A673 (cell line): Measurements from ENCODE around the gene MB21D2. TPM values are rescaled to one million over a fixed set of nuclear protein-coding genes. Genes with fewer than 3 reads are reported as not detected.

Experiments used
- BruUV-seq: library from RNA; stranded (reverse); fragments of 400-500 nt; replicated peaks from 2 replicates; lab custom pipeline; 2021; lab: Mats Ljungman, UMichigan
- CTCF ChIA-PET: fragments of 300-600 bp; sonication (Branson Sonifier 250); formaldehyde crosslinking; loops from one replicate; lab custom pipeline; 2022; ENCODE audit warnings: antibody characterized with exemption; lab: Charles Lee
- POLR2A ChIA-PET: fragments of 300-600 bp; sonication (Branson Sonifier 250); formaldehyde crosslinking; loops from one replicate; lab custom pipeline; 2022; ENCODE audit warnings: antibody characterized with exemption; ENCODE audit not compliant: low non-redundant PET; lab: Charles Lee
- DNase-seq: peaks from one replicate; pipeline ENCODE4 v3.0.0-alpha.2; 2015; ENCODE audit warnings: low spot score
- H3K27ac ChIP-seq: fragments of 200-600 bp; sonication (generic); 2 replicates; pipeline ENCODE4 v1.5.1; 2016; ENCODE audit warnings: mixed run types, low read depth, mild to moderate bottlenecking, mixed read lengths, antibody characterized with exemption, low read length; ENCODE audit not compliant: poor library complexity, severe bottlenecking
- H3K27me3 ChIP-seq: fragments of 200-600 bp; sonication (generic); replicated peaks from 2 replicates; pipeline ENCODE4 v1.6.1; 2017; ENCODE audit warnings: mixed run types, low read depth, mild to moderate bottlenecking, mixed read lengths, antibody characterized with exemption, low read length; ENCODE audit not compliant: insufficient read depth, poor library complexity
- H3K36me3 ChIP-seq: fragments of 200-600 bp; sonication (generic); 2 replicates; pipeline ENCODE4 v1.6.1; 2016; ENCODE audit warnings: mixed run types, mild to moderate bottlenecking, mixed read lengths, antibody characterized with exemption, low read length; ENCODE audit not compliant: insufficient read depth, poor library complexity, severe bottlenecking
- H3K4me1 ChIP-seq: fragments of 200-600 bp; sonication (generic); 2 replicates; pipeline ENCODE4 v1.6.1; 2017; ENCODE audit warnings: mixed run types, mild to moderate bottlenecking, mixed read lengths, antibody characterized with exemption, low read length; ENCODE audit not compliant: insufficient read depth, poor library complexity, severe bottlenecking
- H3K4me3 ChIP-seq: fragments of 200-600 bp; sonication (generic); 2 replicates; pipeline ENCODE4 v1.5.1; 2016; ENCODE audit warnings: low read depth, mixed run types, mild to moderate bottlenecking, mixed read lengths, low read length; ENCODE audit not compliant: poor library complexity, severe bottlenecking
- H3K9me3 ChIP-seq: fragments of 200-600 bp; sonication (generic); 2 replicates; pipeline ENCODE4 v1.6.1; 2016; ENCODE audit warnings: mixed run types, low read depth, mild to moderate bottlenecking, mixed read lengths, antibody characterized with exemption, low read length; ENCODE audit not compliant: poor library complexity, severe bottlenecking
- CTCF ChIP-seq: fragments of 300-800, 200-600 bp; sonication (generic); conservative IDR thresholded peaks from 2 replicates; pipeline ENCODE4 v1.5.1; 2017; ENCODE audit warnings: low read depth, mild to moderate bottlenecking, antibody characterized with exemption, low read length, moderate library complexity, mixed read lengths
- EZH2 ChIP-seq: fragments of 200-600 bp; sonication (generic); IDR thresholded peaks from 2 replicates; pipeline ENCODE4 v1.6.1; 2017; ENCODE audit warnings: borderline replicate concordance, low read depth, mild to moderate bottlenecking, mixed read lengths, antibody characterized with exemption, low read length; ENCODE audit not compliant: poor library complexity, severe bottlenecking
- intact Hi-C: fragments of 100-400 bp; cut with micrococcal nuclease; formaldehyde crosslinking; loops from one replicate; pipeline ENCODE4 v1.10.0; 2022; ENCODE audit not compliant: unreplicated experiment
- total RNA-seq: library from RNA; stranded (reverse); gene quantifications from 2 replicates; pipeline ENCODE4 v1.2.3, GENCODE V29; 2021

The MB21D2 gene
- total RNA-seq, 1 experiment from 2014 or later, result 8.1 TPM

- no TSS peak for BruUV-seq
- peaks cover 9% of the 10 kb centered on the region for H3K4me1 ChIP-seq
- H3K27ac ChIP-seq, result no peak overlapping the region
- no peaks in the 10 kb centered on the region for H3K9me3 ChIP-seq
- CTCF ChIA-PET, result no interaction called here
- H3K36me3 ChIP-seq, result no peaks in the 10 kb centered on the region
- H3K4me3 ChIP-seq, result no peak overlapping the region
- POLR2A ChIA-PET, result no interaction called here
- no peak for DNase-seq
- H3K27me3 ChIP-seq, result no peaks in the 10 kb centered on the region
- TF ChIP-seq EZH2 (no peak), CTCF (no peak)
- intact Hi-C loops, result no loop called here
Observed at GRCh38 chr3:192929146-192929545, 11.5 kb upstream of the MB21D2 start.

GRCh38 chr3:192928720-192929119 is 11.1 kb upstream of the MB21D2 start:
- intact Hi-C loops, result no loop called here
- no peak for TF ChIP-seq EZH2
- no peak for TF ChIP-seq CTCF
- CTCF ChIA-PET, result no interaction called here
- no TSS peak for BruUV-seq
- POLR2A ChIA-PET, result no interaction called here
- no peak for DNase-seq
- no peaks in the 10 kb centered on the region for H3K36me3 ChIP-seq
- no peak overlapping the region for H3K4me3 ChIP-seq
- no peaks in the 10 kb centered on the region for H3K27me3 ChIP-seq
- H3K27ac ChIP-seq, result no peak overlapping the region
- peaks cover 9% of the 10 kb centered on the region for H3K4me1 ChIP-seq
- no peaks in the 10 kb centered on the region for H3K9me3 ChIP-seq

GRCh38 chr3:192928016-192928415 is 10.4 kb upstream of the MB21D2 start:
- intact Hi-C loops, result no loop called here
- Histone ChIP-seq H3K27me3 (no peaks in the 10 kb centered on the region), H3K36me3 (no peaks in the 10 kb centered on the region), H3K27ac (no peak overlapping the region), H3K4me1 (peaks cover 9% of the 10 kb centered on the region), H3K4me3 (no peak overlapping the region), H3K9me3 (no peaks in the 10 kb centered on the region)
- ChIA-PET CTCF (no interaction called here), POLR2A (no interaction called here)
- DNase-seq, result no peak
- no TSS peak for BruUV-seq
- no peak for TF ChIP-seq EZH2
- no peak for TF ChIP-seq CTCF
